Right kidney (tissue), 1 donor: ENCODE measurements around the gene CDK14.
"Not testable (repeated sequence)": the region's sequence is repeated elsewhere in the genome, so short reads cannot be mapped to it uniquely, and the experiment has no call there.

ENCODE experiments used
- DNase-seq: peaks from one replicate; pipeline ENCODE4 v3.0.0-alpha.2; 2016

Gene CDK14

DNA sequence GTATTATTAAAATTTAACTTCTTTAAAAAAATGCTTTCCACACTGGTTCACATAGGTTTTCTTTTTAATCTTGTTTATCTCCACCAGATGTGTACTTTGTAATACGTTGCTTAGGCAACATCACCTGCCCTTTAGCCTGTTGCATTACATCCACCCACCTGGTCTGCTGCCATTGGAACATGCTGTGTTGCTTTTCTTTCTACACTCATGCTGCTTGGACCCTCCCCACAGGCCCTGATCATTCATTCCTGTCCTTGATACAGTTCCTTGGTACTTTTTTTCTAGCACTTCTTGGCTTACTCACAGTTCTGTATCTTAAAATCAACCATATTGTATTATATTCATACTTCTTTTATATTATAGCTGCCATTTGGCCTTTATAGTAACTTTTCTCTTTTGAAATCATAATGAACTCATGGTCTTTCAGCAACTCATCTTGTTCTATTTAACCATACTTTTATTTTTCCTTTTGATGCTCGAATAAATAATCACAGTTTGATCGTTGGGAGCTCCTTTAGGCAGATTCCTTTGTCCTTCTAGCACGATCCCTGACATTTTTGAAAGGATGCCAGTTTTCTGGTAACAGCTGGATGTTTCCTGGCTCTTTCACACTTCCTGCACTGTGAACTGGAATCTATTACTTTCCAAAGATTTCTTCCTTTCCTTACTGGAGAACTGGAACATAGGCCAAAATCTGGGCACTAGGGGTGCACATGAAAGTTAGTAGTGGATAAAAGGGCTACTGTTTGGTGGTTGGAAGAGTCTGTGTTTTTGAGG is 125.1 kb downstream of the CDK14 start:
- DNase-seq = no peak

GRCh38 chr7:90721869-90722431 is 125.8 kb downstream of the CDK14 start:
- DNase-seq = no peak

DNA sequence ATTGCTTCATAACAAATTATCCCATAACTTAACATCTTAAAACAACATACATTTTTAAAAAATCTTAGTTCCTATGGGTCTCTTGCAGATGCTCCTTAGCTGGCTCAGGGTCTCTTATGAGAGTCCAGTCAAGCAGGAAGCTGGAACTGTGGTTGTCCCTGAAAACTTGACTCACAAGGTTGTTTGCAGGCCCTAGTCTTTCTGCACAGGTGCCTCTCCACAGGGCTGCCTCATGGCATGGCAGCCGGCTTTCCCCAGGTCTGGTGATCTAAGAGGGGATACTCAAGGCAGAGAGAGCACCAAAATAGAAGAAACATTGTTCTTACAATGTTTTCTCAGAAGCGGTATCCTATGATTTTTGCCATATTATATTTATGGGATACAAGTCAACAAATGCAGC is 127.1 kb downstream of the CDK14 start:
- no peak for DNase-seq

DNA sequence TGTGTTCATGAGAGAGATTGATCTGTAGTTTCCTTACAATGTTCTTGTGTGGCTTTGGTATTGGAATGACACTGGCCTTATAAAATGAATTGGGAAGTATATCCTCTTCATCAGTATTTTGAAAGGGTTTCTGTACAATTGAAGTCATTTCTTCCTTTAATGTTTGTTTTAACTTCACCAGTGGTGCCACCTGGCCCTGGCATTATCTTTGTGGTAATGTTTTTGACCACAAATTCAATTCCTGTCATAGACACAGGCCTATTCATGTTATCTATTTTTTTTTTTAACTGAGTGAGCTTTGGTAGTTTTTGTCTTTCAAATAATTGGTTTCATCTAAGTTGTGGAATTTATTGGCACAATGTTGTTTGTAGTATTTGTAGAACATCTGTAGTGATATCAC is 127.7 kb downstream of the CDK14 start:
- DNase-seq = no peak

GRCh38 chr7:90726120-90726519 is 130.0 kb downstream of the CDK14 start:
- no peak for DNase-seq

DNA sequence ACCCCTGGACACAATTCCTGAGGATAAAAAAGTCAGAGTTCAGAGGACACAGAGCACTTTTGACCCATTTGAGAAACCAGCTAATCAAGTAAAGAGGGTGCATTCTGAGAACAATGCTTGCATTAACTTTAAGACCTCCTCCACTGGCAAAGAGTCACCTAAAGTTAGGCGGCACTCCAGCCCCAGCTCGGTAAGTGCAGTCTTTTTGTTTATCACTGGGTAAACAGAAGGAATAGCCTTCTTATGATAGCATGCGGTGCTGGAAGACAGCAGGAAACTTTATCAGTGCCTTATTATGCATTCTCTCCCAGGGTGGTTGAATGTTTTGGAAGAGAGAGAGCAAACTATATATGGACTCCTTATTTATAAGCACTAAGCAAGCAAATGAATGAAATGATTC is 130.5 kb downstream of the CDK14 start:
- DNase-seq = no peak

DNA sequence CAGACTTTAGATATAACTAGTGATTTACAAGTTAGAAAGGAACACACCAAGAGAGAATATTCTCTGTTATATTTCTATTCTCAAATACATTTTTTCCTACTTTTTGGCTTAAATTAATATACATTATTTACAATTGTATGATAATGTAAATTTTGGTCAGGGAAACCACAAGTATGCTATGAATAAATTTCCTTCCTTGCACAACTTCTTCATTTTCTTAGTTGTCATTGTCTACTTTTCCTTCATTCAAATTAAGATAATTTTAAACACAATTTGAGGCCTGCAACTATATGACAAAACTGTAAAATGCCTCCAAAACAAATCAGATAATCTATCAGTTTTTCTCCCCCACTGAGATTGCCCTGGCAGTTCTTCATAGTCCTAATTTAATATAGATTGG is 131.3 kb downstream of the CDK14 start:
- no peak for DNase-seq

DNA sequence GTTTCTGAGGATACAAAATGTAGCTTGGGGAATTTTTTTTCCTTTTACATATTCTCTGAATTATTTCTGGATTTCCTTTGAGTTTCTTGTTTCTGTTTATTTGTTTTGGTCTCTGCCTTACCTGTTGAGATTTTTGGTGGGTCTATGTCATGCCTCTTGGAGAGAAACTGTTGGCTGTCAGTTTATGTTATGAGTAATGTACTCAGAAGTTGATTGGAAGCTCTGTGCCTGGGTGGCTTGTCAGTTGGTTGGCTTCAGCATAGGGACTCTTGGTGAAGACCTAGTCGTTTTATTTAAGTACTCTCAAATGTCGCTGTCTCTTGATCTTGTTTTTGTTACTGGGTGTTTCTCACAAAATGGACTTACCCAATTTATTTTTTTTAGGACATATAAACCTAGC is 132.4 kb downstream of the CDK14 start:
- no peak for DNase-seq

- not testable (repeated sequence) for DNase-seq
Measured at GRCh38 chr7:90735611-90736280, 139.6 kb downstream of the CDK14 start.

- no peak for DNase-seq
Measured at GRCh38 chr7:90736316-90736715, 140.2 kb downstream of the CDK14 start.

DNA sequence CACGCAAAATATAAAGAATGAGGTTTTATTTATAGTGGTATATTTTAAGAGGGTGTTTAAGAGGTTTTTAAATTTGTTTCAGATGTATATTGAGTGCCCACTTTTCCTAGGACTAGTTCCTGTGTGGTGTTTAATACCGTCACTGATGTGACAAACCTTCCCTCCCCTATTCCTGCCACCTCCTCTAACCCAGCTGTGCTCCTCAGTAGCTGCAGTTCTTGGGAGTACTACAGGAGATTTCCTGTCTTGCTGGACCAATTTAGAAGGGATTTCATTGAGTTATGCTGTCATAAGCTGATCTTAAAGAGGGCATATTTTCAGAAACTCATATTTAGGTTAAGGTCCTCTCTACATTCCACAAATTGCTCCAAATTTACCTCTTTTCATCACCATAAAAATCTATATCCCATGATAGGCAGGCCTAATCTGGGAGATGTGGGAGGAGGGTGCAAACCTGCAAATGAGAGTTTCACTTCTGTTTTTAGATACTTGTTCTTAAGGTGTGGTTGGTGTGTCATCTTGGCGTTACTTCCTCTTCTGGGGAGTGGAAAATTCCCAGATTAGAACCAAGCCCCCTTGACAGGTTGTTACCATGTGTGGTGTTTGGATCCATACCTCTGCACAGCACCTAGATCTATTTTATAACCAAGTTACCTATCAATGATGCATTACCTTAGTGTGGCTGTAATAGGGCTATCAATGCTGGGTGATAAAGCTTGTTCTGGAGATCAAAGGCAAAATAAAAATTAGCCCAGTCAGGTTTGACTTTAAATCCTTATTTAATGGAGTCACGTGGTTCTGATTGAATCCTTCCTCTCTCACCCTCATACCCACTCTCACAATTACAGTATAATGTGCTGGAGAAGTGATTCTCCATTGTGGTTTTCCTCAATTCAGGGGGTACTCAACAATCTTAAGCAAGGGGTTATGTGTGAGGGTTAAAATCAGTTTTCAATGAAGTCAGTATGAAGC is 141.1 kb downstream of the CDK14 start:
- DNase-seq = no peak

GRCh38 chr7:90738249-90738648 is 142.1 kb downstream of the CDK14 start:
- DNase-seq = no peak

GRCh38 chr7:90739716-90740115 is 143.6 kb downstream of the CDK14 start:
- no peak for DNase-seq

DNA sequence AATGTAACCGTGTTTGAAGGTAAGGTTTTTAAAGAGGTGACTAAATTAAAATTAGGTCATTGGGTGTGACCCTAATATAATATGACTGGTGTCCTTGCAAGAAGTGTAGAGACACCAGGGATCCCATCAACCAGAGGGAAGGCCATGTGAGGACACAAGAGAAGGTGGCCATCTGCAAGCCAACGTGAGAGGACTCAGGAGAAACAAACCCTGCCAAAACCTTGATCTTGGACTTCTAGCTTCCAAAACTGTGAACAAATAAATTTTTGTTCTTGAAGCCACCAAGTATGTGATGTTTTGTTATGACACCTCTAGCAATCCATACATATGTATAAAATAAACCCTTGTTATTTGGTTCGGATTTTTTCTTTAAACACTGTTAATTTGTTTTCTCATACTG is 144.3 kb downstream of the CDK14 start:
- DNase-seq = no peak

DNA sequence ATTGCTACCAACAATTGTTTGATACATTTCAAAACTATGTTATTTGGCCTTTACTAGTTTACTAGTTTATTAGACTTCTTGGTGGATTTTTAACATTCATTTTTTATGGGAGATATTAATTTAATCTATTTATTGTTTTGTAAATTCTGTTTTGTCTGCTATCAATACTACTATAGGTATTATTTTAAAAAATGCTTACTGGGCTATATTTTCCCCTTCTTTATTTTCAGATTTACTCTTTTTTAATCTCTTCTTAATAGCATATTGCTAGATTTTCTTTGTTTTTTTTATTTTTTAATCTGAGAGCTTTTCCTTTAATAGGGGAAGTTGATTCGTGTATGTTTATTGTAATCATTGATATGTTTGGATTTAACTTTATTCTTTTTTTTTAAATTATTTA is 147.5 kb downstream of the CDK14 start:
- no peak for DNase-seq

- DNase-seq = no peak
Measured at GRCh38 chr7:90747516-90747915, 151.4 kb downstream of the CDK14 start.

DNA sequence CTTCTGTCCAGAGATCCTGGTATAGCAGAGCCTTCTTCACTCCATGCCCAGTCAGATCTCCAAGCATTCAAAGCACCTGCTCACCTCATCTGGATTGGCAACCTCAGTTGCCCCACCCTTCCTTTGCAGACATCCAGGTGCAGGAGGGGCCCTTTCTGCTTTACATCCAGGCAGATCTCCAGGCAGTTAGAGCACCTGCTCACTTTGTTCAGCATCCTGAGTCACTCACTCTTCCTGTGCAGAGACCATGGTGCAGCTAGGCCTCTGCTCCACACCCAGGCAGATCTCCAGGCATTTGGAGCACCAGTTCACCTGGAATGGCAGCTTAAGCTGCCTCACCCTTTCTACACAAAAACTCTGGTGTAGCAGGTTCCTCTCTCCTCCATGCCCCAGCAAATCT is 153.1 kb downstream of the CDK14 start:
- no peak for DNase-seq

DNA sequence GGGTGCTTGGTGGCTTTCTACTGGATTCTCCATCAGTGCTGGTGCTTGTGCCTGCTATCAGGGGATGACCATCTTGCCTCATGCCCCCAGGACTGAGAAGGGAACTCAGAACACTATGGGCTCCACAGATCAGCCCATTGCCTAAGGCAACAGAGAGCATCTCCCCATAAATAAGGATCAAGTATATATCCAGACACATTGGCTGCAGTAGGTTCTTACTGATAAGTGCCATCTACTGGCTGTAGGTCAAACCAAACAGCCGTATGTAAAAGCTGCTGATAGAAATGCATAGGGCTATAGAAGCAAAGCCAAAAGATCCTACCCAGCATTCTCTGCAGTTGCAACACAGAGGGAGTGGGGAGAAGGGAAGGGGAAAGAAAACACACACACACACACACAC is 153.7 kb downstream of the CDK14 start:
- DNase-seq = no peak

GRCh38 chr7:90751595-90751994 is 155.5 kb downstream of the CDK14 start:
- no peak for DNase-seq

- no peak for DNase-seq
Measured at GRCh38 chr7:90752051-90752450, 155.9 kb downstream of the CDK14 start.

GRCh38 chr7:90755041-90755440 is 158.9 kb downstream of the CDK14 start:
- no peak for DNase-seq

- DNase-seq = no peak
Measured at GRCh38 chr7:90756366-90756765, 160.2 kb downstream of the CDK14 start.

- DNase-seq = not testable (repeated sequence)
Measured at GRCh38 chr7:90757565-90757950, 161.4 kb downstream of the CDK14 start.
